Central memory CD8-positive, alpha-beta T cell (primary cell): ENCODE data around the gene FBXW8.

ENCODE experiments used
- ATAC-seq: fragments of 150-1000 bp; cut with Tn5 transposase; replicated peaks from 2 replicates; pipeline ENCODE4 v1.10.0; 2022; ENCODE audit warnings: mild to moderate bottlenecking, moderate FRiP score, moderate number of reproducible peaks; ENCODE audit not compliant: poor library complexity, severe bottlenecking; ENCODE audit errors: extremely low read depth
- DNase-seq, 2 donors: peaks; one replicate each; pipeline ENCODE4 v3.0.0; 2021; ENCODE audit warnings: low spot score in 2 of 2
- H3K27ac Mint-ChIP-seq: one replicate; pipeline ENCODE4 v1.8.0; 2022; ENCODE audit warnings: low read depth, mild to moderate bottlenecking, moderate library complexity, mixed read lengths
- H3K27me3 Mint-ChIP-seq: one replicate; pipeline ENCODE4 v1.8.0; 2022; ENCODE audit warnings: mixed read lengths
- H3K36me3 Mint-ChIP-seq: one replicate; pipeline ENCODE4 v1.8.0; 2022; ENCODE audit warnings: mild to moderate bottlenecking, moderate library complexity, mixed read lengths; ENCODE audit not compliant: insufficient read depth
- H3K4me1 Mint-ChIP-seq: one replicate; pipeline ENCODE4 v1.8.0; 2022; ENCODE audit warnings: mixed read lengths
- H3K4me3 Mint-ChIP-seq: one replicate; pipeline ENCODE4 v1.8.0; 2022; ENCODE audit warnings: mild to moderate bottlenecking, moderate library complexity, mixed read lengths
- H3K9me3 Mint-ChIP-seq: one replicate; pipeline ENCODE4 v1.8.0; 2022; ENCODE audit warnings: mixed read lengths

The FBXW8 gene

GRCh38 chr12:117041798-117042170 is 131.0 kb downstream of the FBXW8 start:
- DNase-seq (no peak), ATAC-seq (no peak)
- no peaks in the 10 kb centered on the region for H3K4me1 Mint-ChIP-seq
- no peak overlapping the region for H3K27ac Mint-ChIP-seq
- no peak overlapping the region for H3K4me3 Mint-ChIP-seq
- no peaks in the 10 kb centered on the region for H3K9me3 Mint-ChIP-seq
- H3K36me3 Mint-ChIP-seq, result peaks cover 3% of the 10 kb centered on the region
- no peaks in the 10 kb centered on the region for H3K27me3 Mint-ChIP-seq

- no peak for DNase-seq
- no peaks in the 10 kb centered on the region for H3K27me3 Mint-ChIP-seq
- ATAC-seq, result no peak
- H3K4me1 Mint-ChIP-seq, result no peaks in the 10 kb centered on the region
- H3K27ac Mint-ChIP-seq, result no peak overlapping the region
- no peaks in the 10 kb centered on the region for H3K9me3 Mint-ChIP-seq
- H3K4me3 Mint-ChIP-seq, result no peak overlapping the region
- peaks cover 3% of the 10 kb centered on the region for H3K36me3 Mint-ChIP-seq
Observed at GRCh38 chr12:117042171-117042842, 131.6 kb downstream of the FBXW8 start.

- Mint-ChIP-seq H3K4me1 (no peaks in the 10 kb centered on the region), H3K4me3 (no peak overlapping the region), H3K36me3 (peaks cover 3% of the 10 kb centered on the region), H3K9me3 (no peaks in the 10 kb centered on the region), H3K27ac (no peak overlapping the region), H3K27me3 (no peaks in the 10 kb centered on the region)
- ATAC-seq, result no peak
- no peak for DNase-seq
Observed at GRCh38 chr12:117042862-117043261, 132.1 kb downstream of the FBXW8 start.

GRCh38 chr12:117044311-117044710 is 133.6 kb downstream of the FBXW8 start:
- Mint-ChIP-seq H3K4me3 (no peak overlapping the region), H3K9me3 (no peaks in the 10 kb centered on the region), H3K27ac (no peak overlapping the region), H3K4me1 (no peaks in the 10 kb centered on the region), H3K36me3 (peaks cover 2% of the 10 kb centered on the region), H3K27me3 (no peaks in the 10 kb centered on the region)
- ATAC-seq (no peak), DNase-seq (no peak)

GRCh38 chr12:117044790-117045159 is 134.0 kb downstream of the FBXW8 start:
- Mint-ChIP-seq H3K4me3 (no peak overlapping the region), H3K4me1 (no peaks in the 10 kb centered on the region), H3K9me3 (no peaks in the 10 kb centered on the region), H3K27ac (no peak overlapping the region), H3K36me3 (peaks cover 2% of the 10 kb centered on the region), H3K27me3 (no peaks in the 10 kb centered on the region)
- DNase-seq (no peak), ATAC-seq (no peak)

- Mint-ChIP-seq H3K27ac (no peak overlapping the region), H3K4me3 (no peak overlapping the region), H3K9me3 (no peaks in the 10 kb centered on the region), H3K4me1 (no peaks in the 10 kb centered on the region), H3K27me3 (no peaks in the 10 kb centered on the region), H3K36me3 (peaks cover 2% of the 10 kb centered on the region)
- no peak for DNase-seq
- no peak for ATAC-seq
Observed at GRCh38 chr12:117045160-117046010, 134.6 kb downstream of the FBXW8 start.

GRCh38 chr12:117046011-117046369 is 135.2 kb downstream of the FBXW8 start:
- DNase-seq (no peak), ATAC-seq (no peak)
- Mint-ChIP-seq H3K9me3 (no peaks in the 10 kb centered on the region), H3K27me3 (no peaks in the 10 kb centered on the region), H3K36me3 (peaks cover 2% of the 10 kb centered on the region), H3K4me3 (no peak overlapping the region), H3K4me1 (peaks cover under 1% of the 10 kb centered on the region), H3K27ac (no peak overlapping the region)

GRCh38 chr12:117046425-117046824 is 135.7 kb downstream of the FBXW8 start:
- Mint-ChIP-seq H3K36me3 (peaks cover 2% of the 10 kb centered on the region), H3K4me3 (no peak overlapping the region), H3K27ac (no peak overlapping the region), H3K4me1 (peaks cover 5% of the 10 kb centered on the region), H3K9me3 (no peaks in the 10 kb centered on the region), H3K27me3 (no peaks in the 10 kb centered on the region)
- ATAC-seq (no peak), DNase-seq (no peak)

GRCh38 chr12:117046861-117047530 is 136.2 kb downstream of the FBXW8 start:
- ATAC-seq, result no peak
- Mint-ChIP-seq H3K4me1 (peaks cover 11% of the 10 kb centered on the region), H3K4me3 (no peak overlapping the region), H3K36me3 (peaks cover 2% of the 10 kb centered on the region), H3K27me3 (no peaks in the 10 kb centered on the region), H3K27ac (no peak overlapping the region), H3K9me3 (no peaks in the 10 kb centered on the region)
- no peak for DNase-seq

GRCh38 chr12:117047810-117048584 is 137.2 kb downstream of the FBXW8 start:
- no peaks in the 10 kb centered on the region for H3K27me3 Mint-ChIP-seq
- no peaks in the 10 kb centered on the region for H3K36me3 Mint-ChIP-seq
- DNase-seq (no peak), ATAC-seq (no peak)
- H3K4me3 Mint-ChIP-seq, result no peak overlapping the region
- H3K27ac Mint-ChIP-seq, result peak overlapping the region; percentile 55
- no peaks in the 10 kb centered on the region for H3K9me3 Mint-ChIP-seq
- H3K4me1 Mint-ChIP-seq, result peaks cover 21% of the 10 kb centered on the region

- H3K27ac Mint-ChIP-seq, result peak overlapping the region; percentile 55
- DNase-seq (no peak), ATAC-seq (no peak)
- no peaks in the 10 kb centered on the region for H3K27me3 Mint-ChIP-seq
- H3K4me1 Mint-ChIP-seq, result peaks cover 24% of the 10 kb centered on the region
- H3K4me3 Mint-ChIP-seq, result no peak overlapping the region
- H3K9me3 Mint-ChIP-seq, result no peaks in the 10 kb centered on the region
- H3K36me3 Mint-ChIP-seq, result no peaks in the 10 kb centered on the region
Observed at GRCh38 chr12:117048585-117048904, 137.8 kb downstream of the FBXW8 start.

- no peaks in the 10 kb centered on the region for H3K27me3 Mint-ChIP-seq
- no peaks in the 10 kb centered on the region for H3K36me3 Mint-ChIP-seq
- ATAC-seq, result no peak
- no peak overlapping the region for H3K4me3 Mint-ChIP-seq
- no peak for DNase-seq
- H3K9me3 Mint-ChIP-seq, result no peaks in the 10 kb centered on the region
- H3K4me1 Mint-ChIP-seq, result peaks cover 30% of the 10 kb centered on the region
- no peak overlapping the region for H3K27ac Mint-ChIP-seq
Observed at GRCh38 chr12:117049295-117049694, 138.5 kb downstream of the FBXW8 start.
